Adrenal gland (tissue), 5 donors: Measurements from ENCODE around the gene MAEA.

Experiments
- CTCF ChIP-seq, 6 experiments: fragments of 450-650 bp in 4 of 6; fragments of 200-600 bp in 2 of 6; sonication (generic) in 1 of 6; IDR thresholded peaks; 1 replicate in 5 of 6; 2 replicates in 1 of 6; pipeline versions ENCODE4 v1.5.1 to v1.8.0; 2016 to 2021; ENCODE audit warnings: antibody characterized with exemption in 6 of 6, mild to moderate bottlenecking in 2 of 6, moderate library complexity in 1 of 6
- POLR2A ChIP-seq, 2 donors: fragments of 450-650 bp; IDR thresholded peaks; one replicate each; pipeline ENCODE4 v1.6.1; 2017; ENCODE audit warnings: antibody characterized with exemption in 2 of 2, mild to moderate bottlenecking in 2 of 2, moderate library complexity in 1 of 2
- donor health status: DM: no; HTN: no; CAD: no.

GRCh38 chr4:1375761-1376322 lies 86.2 kb downstream of the MAEA start:
- TF ChIP-seq POLR2A (IDR thresholded peaks at IDR 0.05) (no peak), CTCF (IDR thresholded peaks at IDR 0.05) (no peak)
